Epithelial cell of proximal tubule (primary cell): Measurements from ENCODE around the gene KCNJ2. TPM values are rescaled to one million over a fixed set of nuclear protein-coding genes. Genes with fewer than 3 reads are reported as not detected.

Source experiments
- DNase-seq: peaks from one replicate; pipeline ENCODE4 v3.0.0-alpha.2; 2011; ENCODE audit warnings: low read depth
- H3K4me3 ChIP-seq: 2 replicates; pipeline ENCODE4 v1.5.1; 2011; ENCODE audit warnings: low read depth, mild to moderate bottlenecking, low read length
- total RNA-seq: library from RNA; depleted of rRNA; stranded (reverse); fragments of >200 nt; gene quantifications from 2 replicates; pipeline ENCODE4 v1.2.3, GENCODE V29; 2015
- TF ChIP-seq, protein P1 (sequence below): conservative IDR thresholded peaks from 2 replicates; pipeline ENCODE4 v1.5.1; 2012; ENCODE audit warnings: low read depth, mild to moderate bottlenecking, low read length

KCNJ2 gene
- total RNA-seq, 1 donor from 2014 or later, result 0.29 TPM

DNA sequence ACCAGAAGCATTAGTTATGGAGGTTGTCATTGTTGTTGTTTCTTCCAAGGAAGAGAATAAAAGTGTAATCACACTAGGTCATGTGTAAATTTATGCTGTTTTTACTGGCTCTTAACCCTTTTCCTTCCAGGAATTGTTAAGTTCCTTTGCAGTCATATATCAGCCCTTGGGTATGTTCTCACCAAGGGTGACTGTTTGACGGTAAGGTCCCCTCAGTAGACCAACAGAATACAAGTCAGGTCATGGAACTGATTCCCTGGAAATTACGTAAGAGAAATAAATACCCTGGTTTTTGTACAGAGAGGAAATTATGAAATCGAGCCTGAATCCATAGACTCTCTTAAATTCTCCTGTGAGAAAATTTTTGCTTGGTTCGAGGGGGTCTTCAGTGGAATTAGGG, 11.2 kb upstream of the KCNJ2 start:
- H3K4me3 ChIP-seq, result no peak overlapping the region
- DNase-seq, result no peak
- TF ChIP-seq, protein P1, sequence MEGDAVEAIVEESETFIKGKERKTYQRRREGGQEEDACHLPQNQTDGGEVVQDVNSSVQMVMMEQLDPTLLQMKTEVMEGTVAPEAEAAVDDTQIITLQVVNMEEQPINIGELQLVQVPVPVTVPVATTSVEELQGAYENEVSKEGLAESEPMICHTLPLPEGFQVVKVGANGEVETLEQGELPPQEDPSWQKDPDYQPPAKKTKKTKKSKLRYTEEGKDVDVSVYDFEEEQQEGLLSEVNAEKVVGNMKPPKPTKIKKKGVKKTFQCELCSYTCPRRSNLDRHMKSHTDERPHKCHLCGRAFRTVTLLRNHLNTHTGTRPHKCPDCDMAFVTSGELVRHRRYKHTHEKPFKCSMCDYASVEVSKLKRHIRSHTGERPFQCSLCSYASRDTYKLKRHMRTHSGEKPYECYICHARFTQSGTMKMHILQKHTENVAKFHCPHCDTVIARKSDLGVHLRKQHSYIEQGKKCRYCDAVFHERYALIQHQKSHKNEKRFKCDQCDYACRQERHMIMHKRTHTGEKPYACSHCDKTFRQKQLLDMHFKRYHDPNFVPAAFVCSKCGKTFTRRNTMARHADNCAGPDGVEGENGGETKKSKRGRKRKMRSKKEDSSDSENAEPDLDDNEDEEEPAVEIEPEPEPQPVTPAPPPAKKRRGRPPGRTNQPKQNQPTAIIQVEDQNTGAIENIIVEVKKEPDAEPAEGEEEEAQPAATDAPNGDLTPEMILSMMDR, result no peak

DNA sequence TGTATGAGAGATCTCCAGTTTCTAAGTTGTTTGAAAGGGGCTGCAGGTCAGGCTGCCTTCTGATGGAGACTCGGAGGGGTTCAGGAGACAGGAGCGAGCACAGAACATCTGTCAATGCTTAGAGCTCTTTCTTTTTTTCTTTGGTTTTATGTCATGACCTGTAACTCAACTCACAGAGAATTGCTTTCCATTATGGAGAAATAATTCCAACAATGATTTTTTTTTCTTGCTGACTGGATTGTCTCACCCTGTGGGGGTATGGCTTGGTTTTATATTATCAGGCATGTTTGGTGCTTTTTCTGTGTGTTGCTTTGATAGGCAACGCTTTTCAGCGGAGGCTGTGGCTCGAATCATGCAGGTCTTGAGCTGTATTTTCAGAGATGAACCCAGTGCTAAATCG, 10.7 kb upstream of the KCNJ2 start:
- no peak for DNase-seq
- TF ChIP-seq, protein P1, result no peak
- H3K4me3 ChIP-seq, result no peak overlapping the region

DNA sequence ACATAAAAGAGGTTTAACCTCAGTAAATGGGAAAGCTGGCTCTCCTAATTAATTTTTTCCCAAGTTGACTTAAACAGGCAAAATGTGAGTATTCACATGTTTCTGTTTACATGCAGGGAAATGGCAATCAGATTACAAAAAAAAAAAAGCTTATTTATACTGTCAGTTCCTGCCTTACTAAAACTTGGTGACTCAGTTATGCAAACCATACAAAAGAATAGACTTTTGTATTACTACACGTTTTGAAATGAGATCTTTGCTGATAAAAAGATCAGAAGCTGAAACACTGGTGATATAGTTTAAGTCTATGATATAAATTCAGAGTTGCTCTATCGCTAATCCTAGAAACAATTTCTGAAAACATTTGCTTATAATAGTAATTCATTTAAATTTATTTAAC, 9.4 kb upstream of the KCNJ2 start:
- no peak overlapping the region for H3K4me3 ChIP-seq
- no peak for DNase-seq
- TF ChIP-seq, protein P1, result no peak

DNA sequence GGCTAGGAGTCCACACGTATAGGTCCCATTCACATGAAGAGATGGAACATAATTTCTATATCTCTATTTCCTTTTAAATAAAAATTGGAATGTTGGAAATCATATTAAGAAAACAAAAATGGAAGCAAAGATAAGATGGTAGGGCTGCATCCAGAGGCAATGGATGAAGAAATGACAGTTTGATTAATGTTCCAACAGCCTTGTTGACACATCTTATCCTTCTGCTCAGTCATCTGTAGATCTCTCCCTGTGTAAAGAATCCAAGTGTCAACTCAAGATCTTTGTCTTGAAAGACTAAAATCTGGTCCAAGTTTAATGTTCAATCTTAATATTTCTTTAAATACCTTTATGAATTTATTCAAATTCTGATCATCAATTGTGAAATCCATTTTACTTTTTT, 7.8 kb upstream of the KCNJ2 start:
- TF ChIP-seq, protein P1, result no peak
- DNase-seq, result no peak
- H3K4me3 ChIP-seq, result no peak overlapping the region

DNA sequence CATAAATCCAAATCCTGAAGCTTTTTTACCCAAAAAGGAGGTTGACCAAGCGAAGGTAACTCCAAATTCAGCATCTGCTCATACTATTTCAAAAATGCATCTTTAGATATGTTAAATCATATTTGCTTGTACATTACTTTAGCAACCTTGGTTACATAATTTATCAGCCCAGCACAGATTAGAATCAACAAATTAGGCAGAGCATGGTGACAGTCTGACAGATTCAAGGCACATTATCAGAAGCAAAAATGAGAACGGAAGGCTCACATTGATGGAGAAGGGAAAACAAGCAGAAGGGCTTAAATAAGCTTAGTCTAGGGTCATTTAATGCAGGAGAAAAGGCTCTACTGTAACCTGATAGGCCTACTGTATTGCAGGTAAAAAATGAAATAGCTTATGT, 3.9 kb upstream of the KCNJ2 start:
- TF ChIP-seq, protein P1, result no peak
- no peak for DNase-seq

DNA sequence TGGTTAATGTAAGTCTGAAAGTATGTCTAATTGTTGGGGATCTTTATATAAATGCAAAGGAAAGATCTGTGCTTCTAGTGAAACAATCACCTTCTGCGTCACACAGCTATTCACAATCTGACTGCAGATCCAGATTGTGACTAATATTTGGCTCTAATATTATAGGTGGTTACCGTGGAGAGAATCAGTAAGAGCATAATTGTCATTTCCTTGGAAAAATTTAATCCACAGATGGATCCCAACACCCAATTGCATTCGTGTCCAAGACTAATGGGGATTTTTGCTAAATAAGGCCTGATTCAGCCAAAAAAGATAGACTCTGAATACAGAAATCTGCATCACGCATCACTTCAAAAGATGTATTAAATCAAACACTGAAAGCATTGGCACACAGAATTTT, 2.7 kb upstream of the KCNJ2 start:
- no peak overlapping the region for H3K4me3 ChIP-seq
- TF ChIP-seq, protein P1, result no peak
- DNase-seq, result no peak

More for the DNA sequence above, 3.9 kb upstream of the KCNJ2 start:
- no peak overlapping the region for H3K4me3 ChIP-seq
